HG03066 (cell line): Measurements from ENCODE around the gene GALNT11.

Experiments
- ATAC-seq: cut with Tn5 transposase; IDR thresholded peaks from one replicate; pipeline ENCODE4 v1.9.1; 2021; ENCODE audit warnings: low read depth; ENCODE audit not compliant: unreplicated experiment

The GALNT11 gene

DNA sequence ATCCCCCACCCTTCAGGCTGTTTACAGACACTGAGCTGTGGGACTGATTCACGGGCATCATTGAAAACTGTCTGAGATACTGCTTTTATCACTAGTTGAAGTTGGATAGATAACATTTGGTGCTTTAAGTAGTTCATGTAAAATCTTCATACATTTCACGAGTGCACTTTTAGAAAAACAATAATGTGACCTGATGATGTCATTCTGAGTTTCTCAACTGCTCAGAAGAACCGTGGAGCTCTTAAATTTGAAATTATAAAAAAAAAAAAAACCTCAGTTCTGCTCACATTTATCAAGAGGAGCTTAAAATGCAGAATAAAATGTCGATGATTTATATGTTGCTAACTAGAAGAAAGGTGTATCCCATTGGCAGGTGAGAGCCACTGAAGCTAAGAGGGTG lies 81.5 kb downstream of the GALNT11 start:
- no peak for ATAC-seq

DNA sequence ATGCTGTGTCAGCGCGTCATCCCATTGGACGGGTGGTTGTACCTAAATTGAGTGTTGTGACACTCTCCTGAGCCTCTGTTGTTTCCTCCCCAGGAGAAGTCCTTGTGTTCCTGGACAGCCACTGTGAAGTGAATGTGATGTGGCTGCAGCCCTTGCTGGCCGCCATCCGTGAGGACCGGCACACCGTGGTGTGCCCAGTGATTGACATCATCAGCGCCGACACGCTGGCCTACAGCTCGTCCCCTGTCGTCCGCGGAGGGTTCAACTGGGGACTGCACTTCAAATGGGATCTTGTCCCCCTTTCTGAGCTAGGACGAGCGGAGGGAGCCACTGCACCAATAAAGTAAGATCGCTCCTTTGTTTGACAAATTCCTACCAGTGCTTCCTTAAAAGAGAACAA lies 82.5 kb downstream of the GALNT11 start:
- ATAC-seq = no peak

DNA sequence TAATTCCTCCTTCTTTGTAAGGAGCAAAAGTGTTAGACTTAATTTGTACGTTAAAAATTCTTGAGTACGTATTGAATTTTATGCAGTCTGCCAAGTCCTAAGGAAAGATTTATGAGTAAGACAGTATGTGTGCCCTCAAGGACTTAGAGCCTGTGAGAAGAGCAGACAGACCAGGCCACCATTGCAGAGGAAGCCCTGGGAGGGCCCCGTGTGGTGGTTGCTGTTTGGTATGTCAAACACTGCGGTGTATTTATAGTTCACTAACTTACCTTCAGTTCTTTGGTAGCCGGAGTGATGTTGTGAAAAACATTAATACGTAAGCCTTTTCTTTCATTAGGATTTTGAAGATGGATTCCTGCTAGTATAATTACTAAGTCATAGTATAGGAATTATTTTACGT lies 82.9 kb downstream of the GALNT11 start:
- no peak for ATAC-seq

DNA sequence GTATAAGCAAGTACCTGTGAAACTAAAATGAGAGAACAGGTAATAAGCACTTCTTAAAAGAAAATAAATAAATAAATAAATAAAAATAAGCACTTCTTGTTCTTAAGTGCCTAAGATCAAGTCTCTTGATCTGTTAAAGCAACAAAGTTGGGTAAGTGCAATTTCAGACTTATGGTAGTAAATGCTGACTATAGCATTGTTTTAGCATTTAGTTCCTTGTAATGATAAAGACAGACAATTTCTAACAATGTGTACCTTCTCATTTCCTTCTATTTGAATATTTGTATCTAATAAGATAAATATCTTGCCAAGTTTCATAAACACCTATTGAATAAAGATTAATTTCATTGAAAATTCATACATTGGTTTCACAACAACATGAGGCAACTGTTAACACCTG lies 87.4 kb downstream of the GALNT11 start:
- ATAC-seq = no peak

DNA sequence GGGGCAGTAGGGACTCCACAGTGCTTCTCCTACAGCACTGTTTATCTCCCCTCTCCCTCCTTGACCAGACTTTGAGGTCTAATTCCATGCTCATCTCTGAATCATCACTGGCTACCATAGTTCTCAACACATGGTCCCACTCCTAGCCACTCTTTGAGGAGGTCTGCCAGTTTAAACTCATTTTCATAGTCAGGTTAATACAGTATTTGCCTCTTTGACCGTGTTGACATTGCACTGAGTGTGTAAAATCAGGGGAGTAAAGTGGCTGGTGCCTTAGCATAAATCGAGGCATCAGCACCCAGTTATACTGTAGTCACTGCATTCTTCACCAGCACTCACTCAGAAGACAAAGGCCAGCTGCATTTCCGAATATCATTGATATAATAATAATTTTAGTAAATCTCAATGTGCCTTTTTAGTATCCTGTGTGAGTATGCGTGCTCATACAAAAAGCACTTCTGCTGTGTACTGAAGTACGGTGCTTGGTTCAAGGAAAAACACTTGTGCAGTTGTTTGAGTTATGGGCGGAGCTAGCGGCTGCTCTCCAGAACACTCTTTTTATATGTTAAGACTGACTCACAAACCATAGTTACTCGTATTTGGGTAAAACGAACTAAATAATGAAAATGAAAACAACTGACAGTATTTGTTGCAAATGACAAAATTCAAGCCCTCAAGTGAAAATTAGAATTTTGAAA lies 89.7 kb downstream of the GALNT11 start:
- ATAC-seq = no peak

DNA sequence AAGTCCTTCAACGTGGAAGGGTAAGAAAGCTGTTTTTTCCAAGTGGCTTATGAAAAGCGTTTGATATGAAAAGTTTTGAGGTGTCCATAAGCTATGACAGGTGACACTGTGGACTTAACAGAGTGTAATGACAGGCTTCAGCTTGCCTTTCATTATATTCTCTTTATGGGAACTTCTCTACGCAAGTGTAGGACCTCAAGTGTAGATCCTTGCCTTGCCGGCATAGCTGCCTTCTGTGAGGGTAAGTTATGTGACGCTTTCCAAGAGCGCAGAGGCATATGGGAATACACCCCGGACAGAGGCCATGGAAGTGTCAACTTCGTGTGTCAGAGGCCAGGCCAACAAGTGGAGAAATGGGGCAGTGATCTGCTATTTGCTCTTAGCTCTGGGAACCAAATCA lies 91.9 kb downstream of the GALNT11 start:
- ATAC-seq = no peak

DNA sequence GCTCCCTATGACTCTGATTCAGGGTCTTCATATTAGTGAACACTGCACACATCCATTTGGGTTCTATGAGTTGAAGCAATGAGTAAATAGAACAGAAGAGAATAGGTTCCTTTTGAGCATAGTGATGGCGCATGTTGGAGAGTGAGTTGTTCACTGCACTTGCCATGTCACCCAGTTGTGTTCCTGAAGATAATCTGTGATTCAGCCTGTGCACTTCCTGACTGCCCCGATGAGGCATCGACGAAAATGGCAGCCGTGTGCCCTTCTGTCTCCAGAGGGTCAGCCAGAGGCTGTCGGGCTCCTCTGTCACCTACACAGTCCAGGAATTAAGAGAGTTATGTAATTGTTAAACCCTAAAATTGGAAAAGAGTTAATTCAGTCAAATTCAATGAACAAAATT lies 94.7 kb downstream of the GALNT11 start:
- no peak for ATAC-seq

DNA sequence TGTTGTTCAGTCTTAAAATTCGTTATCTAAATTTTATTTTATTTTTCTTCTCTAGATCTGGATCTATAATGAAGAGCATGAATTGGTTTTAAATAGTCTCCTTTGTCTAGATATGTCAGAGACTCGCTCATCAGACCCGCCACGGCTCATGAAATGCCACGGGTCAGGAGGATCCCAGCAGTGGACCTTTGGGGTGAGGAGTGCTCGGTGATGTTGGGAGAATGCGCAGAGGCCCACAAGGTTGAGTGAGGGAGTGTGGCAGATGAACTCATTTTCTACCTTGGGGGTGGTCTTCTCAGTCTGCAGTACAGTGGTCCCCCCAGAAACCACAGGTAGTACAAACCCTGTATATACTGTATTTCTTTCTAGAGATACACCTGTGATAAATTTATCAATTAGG lies 95.3 kb downstream of the GALNT11 start:
- no peak for ATAC-seq

DNA sequence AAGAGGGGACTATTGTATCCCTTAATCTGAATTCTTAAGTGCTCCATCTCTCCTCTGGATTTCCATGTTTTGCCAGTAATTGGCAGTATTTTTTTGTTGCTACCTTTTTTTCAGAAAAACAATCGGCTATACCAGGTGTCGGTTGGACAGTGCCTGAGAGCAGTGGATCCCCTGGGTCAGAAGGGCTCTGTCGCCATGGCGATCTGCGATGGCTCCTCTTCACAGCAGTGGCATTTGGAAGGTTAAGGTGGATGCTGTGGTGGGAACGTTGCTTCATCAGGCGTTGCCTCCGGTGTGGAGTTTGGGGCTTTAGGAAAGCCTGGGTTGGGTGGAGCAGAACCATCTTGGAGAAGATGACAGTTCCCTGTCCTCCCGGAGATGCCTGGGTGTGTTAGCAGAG lies 96.0 kb downstream of the GALNT11 start:
- ATAC-seq = no peak

DNA sequence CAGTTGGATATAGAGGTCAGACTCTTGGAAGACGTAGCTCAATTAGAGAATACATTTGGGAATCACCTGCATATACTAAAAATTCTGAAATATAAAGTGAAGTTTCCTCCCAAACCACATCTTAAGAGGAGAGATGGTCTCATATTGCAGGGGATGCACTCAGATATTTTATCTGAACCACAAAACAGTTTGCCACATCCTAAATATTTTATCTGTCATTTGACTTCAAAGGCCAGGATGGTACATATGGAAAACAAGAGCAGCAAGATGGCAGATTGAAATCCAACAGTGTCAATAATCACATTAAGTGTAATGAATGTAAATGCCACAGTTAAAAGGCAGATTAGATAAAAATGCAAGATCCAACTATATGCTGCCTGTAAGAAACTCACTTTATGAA lies 97.1 kb downstream of the GALNT11 start:
- ATAC-seq = no peak

DNA sequence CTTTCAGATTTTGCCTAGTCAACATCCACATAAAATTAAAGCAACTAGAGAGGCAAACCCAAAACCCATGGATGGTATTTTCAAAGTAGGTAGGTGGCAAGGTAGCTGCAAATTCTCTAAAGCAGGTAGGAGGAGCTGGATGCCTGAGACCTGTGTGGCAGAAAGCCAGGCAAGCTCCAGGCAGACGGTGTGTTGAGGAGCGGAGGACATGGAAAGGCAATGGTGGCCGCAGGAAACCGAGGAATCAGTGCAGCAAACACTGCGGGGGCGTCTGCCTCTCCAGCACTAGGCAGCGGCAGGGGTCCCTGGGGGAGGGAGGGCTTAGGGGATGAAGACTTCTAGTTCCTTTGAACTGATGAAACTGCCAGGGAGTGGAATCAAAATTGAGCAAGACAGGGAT lies 101.3 kb downstream of the GALNT11 start:
- no peak for ATAC-seq

DNA sequence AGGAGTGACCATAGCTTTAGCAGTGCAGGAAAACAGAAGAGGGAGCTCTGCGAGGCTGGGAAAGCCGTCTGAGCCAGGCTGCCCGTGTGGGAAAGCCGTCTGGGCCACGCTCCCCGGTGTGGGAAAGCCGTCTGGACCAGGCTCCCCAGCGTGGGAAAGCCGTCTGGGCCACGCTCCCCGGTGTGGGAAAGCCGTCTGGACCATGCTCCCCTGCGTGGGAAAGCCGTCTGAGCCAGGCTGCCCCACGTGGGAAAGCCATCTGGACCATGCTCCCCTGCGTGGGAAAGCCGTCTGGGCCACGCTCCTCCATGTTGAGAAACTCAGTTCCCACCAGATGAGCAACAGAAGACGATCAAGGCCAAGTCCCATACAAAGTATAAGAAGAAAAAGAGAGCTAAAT lies 101.8 kb downstream of the GALNT11 start:
- ATAC-seq = no peak

DNA sequence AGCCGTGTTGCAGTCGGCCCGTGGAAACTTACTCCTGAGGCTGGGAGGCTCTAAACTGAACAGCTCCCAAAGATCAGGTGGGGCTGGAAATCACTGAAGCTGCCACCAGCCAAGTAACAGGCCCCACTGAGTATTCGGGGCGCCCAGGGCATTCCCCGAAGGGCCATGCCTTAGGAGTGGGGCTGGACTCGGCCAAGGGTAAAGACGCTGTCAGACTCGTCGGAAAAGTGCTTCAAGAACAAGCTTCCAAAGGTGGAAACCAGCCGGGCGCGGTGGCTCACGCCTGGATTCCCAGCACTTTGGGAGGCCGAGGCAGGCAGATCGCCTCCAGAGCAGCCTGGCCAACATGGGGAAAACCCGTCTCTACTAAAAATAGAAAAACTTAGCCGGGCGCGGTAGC lies 102.8 kb downstream of the GALNT11 start:
- no peak for ATAC-seq

DNA sequence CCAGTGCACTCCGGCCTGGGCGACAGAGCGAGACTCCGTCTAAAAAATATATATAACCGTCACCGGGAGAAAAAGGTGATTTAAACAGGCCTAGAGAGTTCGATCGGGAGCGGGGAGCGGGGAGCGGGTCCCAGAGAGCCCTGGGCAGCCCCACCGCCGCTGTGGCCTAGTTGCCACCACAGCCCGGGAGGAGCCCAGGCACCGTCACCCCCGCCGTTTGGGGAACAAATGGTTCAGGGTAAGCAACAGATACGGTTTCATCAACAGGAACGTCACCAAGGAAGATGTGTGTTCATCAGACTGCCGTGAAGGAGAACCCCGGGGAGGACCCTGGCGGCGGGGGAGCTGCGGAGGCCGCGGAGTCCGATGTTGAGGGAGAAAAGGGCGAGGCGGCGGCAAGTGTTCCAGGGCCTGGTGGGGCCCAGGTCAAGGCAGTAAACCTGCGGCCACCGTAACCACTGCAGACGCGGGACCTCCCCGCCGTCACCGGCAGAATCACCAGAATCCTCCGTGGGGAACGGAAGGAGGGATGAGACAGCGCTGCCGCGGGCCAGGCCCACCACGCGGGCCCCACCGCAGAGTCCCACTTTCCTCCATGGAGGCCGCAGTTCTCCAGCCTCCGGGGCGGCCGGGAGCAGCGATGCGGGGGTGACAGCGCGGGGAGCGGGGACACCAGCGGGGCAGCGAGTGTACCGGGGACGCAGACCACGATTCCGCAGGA lies 103.4 kb downstream of the GALNT11 start:
- ATAC-seq = no peak

DNA sequence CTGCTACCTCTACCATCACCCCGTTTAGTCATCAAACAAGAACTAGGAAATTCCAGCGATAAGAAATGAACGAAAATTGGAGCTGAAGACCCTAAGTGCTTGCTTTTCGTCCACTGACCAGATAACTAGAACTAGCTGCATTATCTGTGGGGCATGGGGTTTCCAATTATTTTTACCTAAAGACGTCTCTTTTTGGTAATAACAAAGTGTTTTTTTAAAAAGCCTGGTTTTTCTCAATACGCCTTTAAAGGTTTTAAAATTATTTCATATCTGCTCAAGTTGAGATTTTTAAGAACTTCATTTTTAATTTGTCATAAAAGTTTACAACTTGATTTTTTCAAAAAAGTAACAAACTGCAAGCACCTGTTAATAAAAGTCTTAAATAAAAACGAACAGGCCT lies 104.2 kb downstream of the GALNT11 start:
- no peak for ATAC-seq

DNA sequence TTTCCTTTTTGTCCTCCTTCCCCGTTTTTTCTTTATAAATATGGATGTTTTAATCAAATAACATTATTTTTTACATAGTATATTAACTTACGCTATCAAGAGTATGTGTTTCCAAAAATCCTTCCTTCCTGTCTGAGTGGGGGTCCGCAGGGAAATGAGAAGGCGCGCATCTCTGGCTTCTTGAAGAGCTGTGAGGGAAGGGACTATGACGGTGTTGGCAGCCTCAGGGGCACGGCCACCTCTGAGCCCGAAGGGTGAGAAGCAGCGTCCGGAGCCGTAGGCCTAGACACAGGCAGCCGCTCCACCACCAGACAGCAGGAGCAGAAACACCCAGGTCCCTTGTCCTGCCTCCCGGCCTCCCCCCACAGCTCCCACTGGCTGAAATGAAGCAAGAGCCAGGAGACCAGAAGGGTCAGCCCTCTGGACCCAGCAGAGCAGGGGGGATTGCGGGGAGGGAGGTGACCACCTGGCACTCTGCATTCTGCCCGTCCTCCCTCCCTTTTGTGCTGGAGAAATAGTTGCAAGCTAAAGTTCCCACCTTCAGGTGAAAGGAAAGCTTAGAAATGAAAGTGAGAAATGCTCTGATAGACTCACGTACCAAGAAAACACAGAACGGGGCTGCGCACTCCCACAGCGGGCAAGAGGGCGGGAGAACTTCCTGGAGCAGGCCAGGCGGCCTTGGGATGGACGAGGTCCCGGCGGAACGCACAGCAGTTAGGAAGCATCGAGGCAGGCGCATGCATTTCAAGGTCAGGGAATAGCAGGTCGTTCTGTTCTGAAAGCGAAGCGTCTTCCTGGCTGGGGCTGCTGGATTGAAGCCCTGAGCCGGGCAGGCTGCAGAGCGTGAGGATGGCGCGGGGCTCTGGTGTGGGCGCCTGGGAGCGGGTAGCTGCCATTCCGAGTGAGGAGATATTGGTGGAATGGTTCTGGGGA lies 105.5 kb downstream of the GALNT11 start:
- no peak for ATAC-seq

DNA sequence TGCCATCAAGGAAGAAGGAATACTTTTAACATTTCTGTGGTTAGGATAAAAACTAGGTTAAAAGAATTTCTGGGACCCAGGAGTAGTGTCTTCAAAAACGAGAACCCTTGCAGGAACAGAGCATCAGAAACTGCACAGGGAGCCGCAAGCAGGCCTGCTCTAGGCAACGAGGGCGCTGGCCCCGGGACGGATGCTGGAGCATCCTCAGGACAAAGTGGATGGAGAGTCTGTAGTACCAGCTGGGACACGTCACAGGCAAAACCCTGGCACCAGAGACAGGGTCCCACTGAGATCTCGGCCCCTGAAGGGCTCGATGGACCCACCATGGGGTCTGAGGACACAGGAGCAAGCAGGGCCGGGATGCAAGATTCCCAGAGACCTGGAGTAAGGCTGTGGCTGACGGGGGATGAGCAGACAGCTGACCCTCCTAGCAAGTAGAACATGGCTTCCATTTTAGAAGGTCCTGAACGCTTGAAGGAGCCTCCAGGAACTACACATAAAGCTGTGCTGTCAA lies 106.6 kb downstream of the GALNT11 start:
- ATAC-seq = no peak

DNA sequence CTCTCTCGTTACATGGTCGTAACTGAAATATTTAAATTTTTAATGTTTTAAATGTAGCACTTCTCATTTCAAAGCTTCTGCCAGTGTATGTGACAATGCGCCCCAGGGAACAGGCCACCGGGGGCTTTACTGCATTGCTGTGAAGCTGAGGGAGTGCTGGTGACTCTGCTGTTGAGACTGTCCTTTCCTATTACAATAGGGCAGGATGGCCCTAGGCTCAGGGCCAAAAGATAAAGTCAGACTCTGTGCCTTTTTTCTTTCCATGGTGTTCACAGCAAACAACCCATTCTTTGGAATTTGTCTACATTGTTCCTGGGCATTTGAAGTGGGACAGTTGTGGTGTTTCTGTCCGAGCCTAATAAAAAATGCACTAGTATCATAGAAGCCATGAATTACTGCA lies 107.3 kb downstream of the GALNT11 start:
- ATAC-seq = no peak

DNA sequence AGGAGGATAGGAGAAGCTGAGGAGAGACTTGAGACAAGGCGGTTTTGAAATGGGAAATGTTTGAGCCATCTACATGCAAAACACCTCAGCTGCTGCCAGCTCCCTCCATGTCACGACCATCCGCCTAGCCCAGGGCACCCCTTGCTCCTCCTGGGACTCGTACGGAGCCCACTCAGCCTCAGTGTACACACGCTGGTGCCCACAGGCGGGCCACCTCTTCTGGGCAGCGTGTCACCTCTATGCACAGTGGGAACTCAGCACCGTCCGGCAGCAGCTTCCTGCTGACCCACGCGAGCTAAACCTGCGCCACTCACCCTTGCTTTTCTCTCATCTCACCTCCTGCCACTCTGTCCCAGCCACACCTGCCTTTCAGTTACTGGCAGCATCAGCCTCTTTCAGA lies 108.3 kb downstream of the GALNT11 start:
- no peak for ATAC-seq

DNA sequence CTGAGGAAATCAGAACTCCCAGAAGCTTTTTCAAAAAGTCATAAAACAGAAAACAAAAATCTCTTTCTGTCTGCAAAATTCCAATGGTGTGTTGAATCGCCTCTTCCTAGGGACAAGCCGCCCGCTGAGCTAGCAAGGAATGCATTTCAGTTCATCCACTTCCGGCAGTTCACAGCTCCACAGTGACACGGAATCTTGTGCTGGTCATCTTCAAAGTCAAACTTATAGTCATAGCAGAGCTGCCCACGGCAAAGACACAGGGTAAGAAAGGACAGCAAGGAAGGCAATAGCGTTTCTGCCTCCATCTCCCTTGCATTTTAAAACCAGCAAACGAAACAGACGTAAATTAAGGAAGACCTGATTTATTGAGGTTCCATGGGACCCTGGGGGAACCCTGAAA lies 111.2 kb downstream of the GALNT11 start:
- no peak for ATAC-seq

DNA sequence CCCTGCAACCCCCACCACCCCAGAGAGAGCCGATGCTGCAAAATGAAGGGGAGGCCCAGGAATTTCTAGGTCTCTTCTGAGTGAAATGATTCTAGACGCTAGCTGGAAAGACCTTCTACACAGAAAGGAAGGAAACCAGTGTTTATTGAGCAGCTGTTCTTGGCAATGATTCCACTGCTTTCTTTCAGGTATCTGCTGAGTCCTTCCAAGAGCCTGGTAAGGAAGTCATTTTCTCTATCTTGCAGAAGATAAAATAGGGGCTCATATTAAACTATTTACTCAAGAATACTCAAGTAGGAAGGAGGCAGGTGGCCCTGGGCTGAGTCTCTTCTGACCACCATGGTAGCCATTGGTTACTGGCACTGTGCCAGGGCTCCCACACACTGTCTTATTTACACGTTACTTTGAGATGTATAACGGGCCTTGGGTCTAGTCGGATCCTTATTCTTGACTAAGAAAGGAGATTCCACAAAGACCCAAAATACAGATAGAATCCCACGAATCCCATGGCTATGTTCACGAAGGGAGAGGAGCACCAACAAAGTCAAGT lies 112.1 kb downstream of the GALNT11 start:
- no peak for ATAC-seq
